HepG2 (cell line): Measurements from ENCODE around the gene SHF. TPM values are rescaled to one million over a fixed set of nuclear protein-coding genes. Genes with fewer than 3 reads are reported as not detected.

Experiments used
- BORCS8-MEF2B ChIP-seq: sonication (generic); formaldehyde crosslinking; IDR thresholded peaks from 2 replicates; pipeline ENCODE4 v1.8.0; 2022; ENCODE audit warnings: mild to moderate bottlenecking, missing genetic modification reagents
- CBX1 ChIP-seq: IDR thresholded peaks from one replicate; pipeline ENCODE4 v1.6.1; 2016; ENCODE audit warnings: antibody characterized with exemption, low read depth
- CC2D1A ChIP-seq: sonication (generic); formaldehyde crosslinking; IDR thresholded peaks from 2 replicates; pipeline ENCODE4 v1.8.1; 2023; ENCODE audit warnings: mild to moderate bottlenecking, missing genetic modification reagents
- GZF1 ChIP-seq: sonication (generic); formaldehyde crosslinking; IDR thresholded peaks from 2 replicates; pipeline ENCODE4 v1.5.1; 2020; ENCODE audit warnings: mild to moderate bottlenecking, missing genetic modification reagents
- MAF1 ChIP-seq: sonication (generic); formaldehyde crosslinking; IDR thresholded peaks from 2 replicates; pipeline ENCODE4 v1.5.0; 2020; ENCODE audit warnings: missing genetic modification reagents, borderline replicate concordance
- MTF2 ChIP-seq: sonication (generic); formaldehyde crosslinking; IDR thresholded peaks from 2 replicates; pipeline ENCODE4 v1.5.0; 2020; ENCODE audit warnings: missing genetic modification reagents, borderline replicate concordance
- POLR2AphosphoS5 ChIP-seq: IDR thresholded peaks from 2 replicates; pipeline ENCODE4 v1.6.1; 2012; ENCODE audit warnings: low read depth, low read length
- RAD21 ChIP-seq: fragments of 450-650 bp; formaldehyde crosslinking; IDR thresholded peaks from 2 replicates; pipeline ENCODE4 v1.5.0; 2020; ENCODE audit warnings: mild to moderate bottlenecking
- RBM39 ChIP-seq: fragments of 200-400 bp; formaldehyde crosslinking; IDR thresholded peaks from one replicate; pipeline ENCODE4 v1.6.1; 2018; ENCODE audit warnings: antibody characterized with exemption, mild to moderate bottlenecking, low read depth, low read length; ENCODE audit not compliant: poor library complexity, severe bottlenecking
- RCOR2 ChIP-seq: IDR thresholded peaks from 2 replicates; pipeline ENCODE4 v1.6.1; 2016; ENCODE audit warnings: missing biosample characterization, missing genetic modification reagents
- SIN3B ChIP-seq: fragments of 150-350 bp; IDR thresholded peaks from 2 replicates; pipeline ENCODE4 v1.6.1; 2014; ENCODE audit warnings: low read length
- SNRNP70 ChIP-seq: fragments of 200-400 bp; formaldehyde crosslinking; IDR thresholded peaks from 2 replicates; pipeline ENCODE4 v1.6.1; 2017; ENCODE audit warnings: mild to moderate bottlenecking, low read depth, low read length, moderate library complexity
- TARDBP ChIP-seq: sonication (generic); formaldehyde crosslinking; IDR thresholded peaks from 2 replicates; pipeline ENCODE4 v1.8.0; 2022; ENCODE audit warnings: mild to moderate bottlenecking, missing genetic modification reagents
- ZNF335 ChIP-seq: sonication (generic); formaldehyde crosslinking; IDR thresholded peaks from 2 replicates; pipeline ENCODE4 v1.4.0; 2020; ENCODE audit warnings: missing genetic modification reagents
- ZNF350 ChIP-seq: sonication (generic); formaldehyde crosslinking; IDR thresholded peaks from 2 replicates; pipeline ENCODE4 v1.4.0; 2020; ENCODE audit warnings: mild to moderate bottlenecking, low read depth, missing genetic modification reagents, borderline replicate concordance
- ZNF430 ChIP-seq: sonication (generic); formaldehyde crosslinking; IDR thresholded peaks from 2 replicates; pipeline ENCODE4 v1.9.0; 2021; ENCODE audit warnings: mild to moderate bottlenecking, missing genetic modification reagents
- ZNF446 ChIP-seq: sonication (generic); formaldehyde crosslinking; IDR thresholded peaks from 2 replicates; pipeline ENCODE4 v1.5.0; 2020; ENCODE audit warnings: mild to moderate bottlenecking, missing genetic modification reagents
- ZNF501 ChIP-seq: sonication (generic); formaldehyde crosslinking; IDR thresholded peaks from 2 replicates; pipeline ENCODE4 v1.5.1; 2020; ENCODE audit warnings: mild to moderate bottlenecking, moderate library complexity, missing genetic modification reagents
- ZNF629 ChIP-seq: sonication (generic); formaldehyde crosslinking; conservative IDR thresholded peaks from 2 replicates; pipeline ENCODE4 v1.5.0; 2020; ENCODE audit warnings: missing genetic modification reagents
- ZNF766 ChIP-seq: sonication (generic); formaldehyde crosslinking; IDR thresholded peaks from 2 replicates; pipeline ENCODE4 v1.5.0; 2020; ENCODE audit warnings: missing genetic modification reagents, borderline replicate concordance
- ZNF883 ChIP-seq: sonication (generic); formaldehyde crosslinking; IDR thresholded peaks from 2 replicates; pipeline ENCODE4 v1.5.1; 2020; ENCODE audit warnings: mild to moderate bottlenecking, missing genetic modification reagents; ENCODE audit errors: not compliant biosample characterization
- polyA plus RNA-seq, 8 experiments: library from polyadenylated mRNA; depleted of rRNA in 3 of 8; stranded (reverse) in 7 of 8; unstranded in 1 of 8; fragments of >200 nt; fragmentation: Illumina TruSeq in 4 of 8; extraction: Trizol in 4 of 8; gene quantifications; 2 replicates each; pipeline versions ENCODE4 v1.2.1 to v1.2.3, GENCODE V29; 2011 to 2016; ENCODE audit warnings: low read depth in 4 of 8, missing spikeins in 1 of 8, mixed read lengths in 1 of 8; ENCODE audit not compliant: insufficient read depth in 1 of 8
- total RNA-seq, 5 experiments: library from RNA; depleted of rRNA; stranded (reverse); fragments of >200 nt; fragmentation: Illumina TruSeq; extraction: Trizol; gene quantifications; 2 replicates each; pipeline ENCODE4 v1.2.3, GENCODE V29; 2016; ENCODE audit warnings: low read depth in 1 of 5
- TF ChIP-seq, protein P1 (sequence below): sonication (generic); formaldehyde crosslinking; conservative IDR thresholded peaks from 2 replicates; pipeline ENCODE4 v1.8.0; 2022; ENCODE audit warnings: mild to moderate bottlenecking, moderate library complexity, missing genetic modification reagents
- TF ChIP-seq, protein P2 (sequence below): sonication (generic); formaldehyde crosslinking; IDR thresholded peaks from 2 replicates; pipeline ENCODE4 v1.4.0; 2020; ENCODE audit warnings: missing genetic modification reagents
- TF ChIP-seq, protein P3 (sequence below): sonication (generic); formaldehyde crosslinking; IDR thresholded peaks from 2 replicates; pipeline ENCODE4 v1.8.1; 2023; ENCODE audit warnings: mild to moderate bottlenecking, missing genetic modification reagents, borderline replicate concordance
- TF ChIP-seq, protein P4 (sequence below): sonication (generic); formaldehyde crosslinking; IDR thresholded peaks from 2 replicates; pipeline ENCODE4 v1.5.0; 2020; ENCODE audit warnings: mild to moderate bottlenecking, missing genetic modification reagents, borderline replicate concordance

SHF gene
- total and polyA plus RNA-seq, 2 of the 13 experiments (the other 11 are each of a cell fraction or from before 2014, with no cell fraction given) = 20.9 to 25.5 TPM

DNA sequence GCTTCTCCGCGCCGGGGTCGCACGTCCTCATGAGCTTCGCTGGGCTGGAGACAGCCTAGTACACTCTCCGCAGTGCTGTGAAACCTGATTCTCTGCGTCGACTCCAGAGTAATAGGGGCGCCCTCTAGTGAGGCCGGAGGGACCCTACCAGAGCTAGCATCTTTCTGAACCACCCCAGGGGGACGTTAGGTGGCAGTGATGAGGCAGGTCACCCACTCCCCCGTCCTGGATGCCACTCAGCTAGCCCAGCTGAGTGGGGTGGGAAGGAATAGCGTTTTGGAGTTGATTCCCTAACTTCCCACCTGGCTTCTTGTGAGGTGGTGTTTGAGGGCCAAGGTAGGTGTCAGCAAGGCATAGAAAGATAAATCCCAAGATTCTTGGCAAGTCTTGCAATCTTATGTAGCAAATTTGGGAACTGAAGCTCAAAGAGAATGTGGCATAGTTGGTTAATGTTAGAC, 69.6 kb downstream of the SHF start (continued):
- TF ChIP-seq, protein P1, sequence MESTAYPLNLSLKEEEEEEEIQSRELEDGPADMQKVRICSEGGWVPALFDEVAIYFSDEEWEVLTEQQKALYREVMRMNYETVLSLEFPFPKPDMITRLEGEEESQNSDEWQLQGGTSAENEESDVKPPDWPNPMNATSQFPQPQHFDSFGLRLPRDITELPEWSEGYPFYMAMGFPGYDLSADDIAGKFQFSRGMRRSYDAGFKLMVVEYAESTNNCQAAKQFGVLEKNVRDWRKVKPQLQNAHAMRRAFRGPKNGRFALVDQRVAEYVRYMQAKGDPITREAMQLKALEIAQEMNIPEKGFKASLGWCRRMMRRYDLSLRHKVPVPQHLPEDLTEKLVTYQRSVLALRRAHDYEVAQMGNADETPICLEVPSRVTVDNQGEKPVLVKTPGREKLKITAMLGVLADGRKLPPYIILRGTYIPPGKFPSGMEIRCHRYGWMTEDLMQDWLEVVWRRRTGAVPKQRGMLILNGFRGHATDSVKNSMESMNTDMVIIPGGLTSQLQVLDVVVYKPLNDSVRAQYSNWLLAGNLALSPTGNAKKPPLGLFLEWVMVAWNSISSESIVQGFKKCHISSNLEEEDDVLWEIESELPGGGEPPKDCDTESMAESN = peak; percentile 36; the same call in 1 of the 2 replicates
- TF ChIP-seq ZNF883 (CRISPR knock-in tag) = no peak
- no peak for TF ChIP-seq SIN3B
- TF ChIP-seq MTF2 (CRISPR knock-in tag) = no peak
- TF ChIP-seq CBX1 = peak; percentile 29
- peak; percentile 84 for TF ChIP-seq ZNF501 (CRISPR knock-in tag)
- TF ChIP-seq ZNF350 (CRISPR knock-in tag) = peak; percentile 65; the same call in 1 of the 2 replicates
- no peak for TF ChIP-seq CC2D1A (CRISPR knock-in tag)
- TF ChIP-seq, protein P2, sequence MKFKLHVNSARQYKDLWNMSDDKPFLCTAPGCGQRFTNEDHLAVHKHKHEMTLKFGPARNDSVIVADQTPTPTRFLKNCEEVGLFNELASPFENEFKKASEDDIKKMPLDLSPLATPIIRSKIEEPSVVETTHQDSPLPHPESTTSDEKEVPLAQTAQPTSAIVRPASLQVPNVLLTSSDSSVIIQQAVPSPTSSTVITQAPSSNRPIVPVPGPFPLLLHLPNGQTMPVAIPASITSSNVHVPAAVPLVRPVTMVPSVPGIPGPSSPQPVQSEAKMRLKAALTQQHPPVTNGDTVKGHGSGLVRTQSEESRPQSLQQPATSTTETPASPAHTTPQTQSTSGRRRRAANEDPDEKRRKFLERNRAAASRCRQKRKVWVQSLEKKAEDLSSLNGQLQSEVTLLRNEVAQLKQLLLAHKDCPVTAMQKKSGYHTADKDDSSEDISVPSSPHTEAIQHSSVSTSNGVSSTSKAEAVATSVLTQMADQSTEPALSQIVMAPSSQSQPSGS = peak; percentile 37; the same call in 1 of the 2 replicates
- no peak for TF ChIP-seq GZF1
- TF ChIP-seq SNRNP70 = no peak
- TF ChIP-seq ZNF430 = peak; percentile 58; the same call in 1 of the 2 replicates
- no peak for TF ChIP-seq RCOR2 (CRISPR knock-in tag)
- TF ChIP-seq ZNF629 = no peak
- TF ChIP-seq ZNF766 (CRISPR knock-in tag) = no peak
- peak; percentile 74; the same call in 1 of the 2 replicates for TF ChIP-seq TARDBP (CRISPR knock-in tag)
- TF ChIP-seq BORCS8-MEF2B (CRISPR knock-in tag) = no peak
- 0 out of 2 replicates have a peak, but pooled peaks have one; percentile 59 for TF ChIP-seq ZNF335
- no peak for TF ChIP-seq ZNF446 (CRISPR knock-in tag)
- TF ChIP-seq, protein P3, sequence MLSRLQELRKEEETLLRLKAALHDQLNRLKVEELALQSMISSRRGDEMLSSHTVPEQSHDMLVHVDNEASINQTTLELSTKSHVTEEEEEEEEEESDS = no peak
- no peak for TF ChIP-seq RBM39
- TF ChIP-seq RAD21 (CRISPR knock-in tag) = peak; percentile 85
- TF ChIP-seq MAF1 (CRISPR knock-in tag) = no peak
- TF ChIP-seq, protein P4, sequence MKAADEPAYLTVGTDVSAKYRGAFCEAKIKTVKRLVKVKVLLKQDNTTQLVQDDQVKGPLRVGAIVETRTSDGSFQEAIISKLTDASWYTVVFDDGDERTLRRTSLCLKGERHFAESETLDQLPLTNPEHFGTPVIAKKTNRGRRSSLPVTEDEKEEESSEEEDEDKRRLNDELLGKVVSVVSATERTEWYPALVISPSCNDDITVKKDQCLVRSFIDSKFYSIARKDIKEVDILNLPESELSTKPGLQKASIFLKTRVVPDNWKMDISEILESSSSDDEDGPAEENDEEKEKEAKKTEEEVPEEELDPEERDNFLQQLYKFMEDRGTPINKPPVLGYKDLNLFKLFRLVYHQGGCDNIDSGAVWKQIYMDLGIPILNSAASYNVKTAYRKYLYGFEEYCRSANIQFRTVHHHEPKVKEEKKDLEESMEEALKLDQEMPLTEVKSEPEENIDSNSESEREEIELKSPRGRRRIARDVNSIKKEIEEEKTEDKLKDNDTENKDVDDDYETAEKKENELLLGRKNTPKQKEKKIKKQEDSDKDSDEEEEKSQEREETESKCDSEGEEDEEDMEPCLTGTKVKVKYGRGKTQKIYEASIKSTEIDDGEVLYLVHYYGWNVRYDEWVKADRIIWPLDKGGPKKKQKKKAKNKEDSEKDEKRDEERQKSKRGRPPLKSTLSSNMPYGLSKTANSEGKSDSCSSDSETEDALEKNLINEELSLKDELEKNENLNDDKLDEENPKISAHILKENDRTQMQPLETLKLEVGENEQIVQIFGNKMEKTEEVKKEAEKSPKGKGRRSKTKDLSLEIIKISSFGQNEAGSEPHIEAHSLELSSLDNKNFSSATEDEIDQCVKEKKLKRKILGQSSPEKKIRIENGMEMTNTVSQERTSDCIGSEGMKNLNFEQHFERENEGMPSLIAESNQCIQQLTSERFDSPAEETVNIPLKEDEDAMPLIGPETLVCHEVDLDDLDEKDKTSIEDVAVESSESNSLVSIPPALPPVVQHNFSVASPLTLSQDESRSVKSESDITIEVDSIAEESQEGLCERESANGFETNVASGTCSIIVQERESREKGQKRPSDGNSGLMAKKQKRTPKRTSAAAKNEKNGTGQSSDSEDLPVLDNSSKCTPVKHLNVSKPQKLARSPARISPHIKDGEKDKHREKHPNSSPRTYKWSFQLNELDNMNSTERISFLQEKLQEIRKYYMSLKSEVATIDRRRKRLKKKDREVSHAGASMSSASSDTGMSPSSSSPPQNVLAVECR (CRISPR knock-in tag) = no peak
- TF ChIP-seq POLR2AphosphoS5 = no peak
